H1 (cell line): ENCODE results near the gene TMEM97. TPM values are rescaled to one million over a fixed set of nuclear protein-coding genes. Genes with fewer than 3 reads are reported as not detected.

Source experiments
- ATF3 ChIP-seq: IDR thresholded peaks from 2 replicates; pipeline ENCODE4 v1.6.1; 2011; ENCODE audit warnings: low read depth, mild to moderate bottlenecking, low read length; ENCODE audit not compliant: insufficient read depth
- CBX8 ChIP-seq: fragments of 300-800, 300-1000 bp; sonication (generic); IDR thresholded peaks from 2 replicates; pipeline ENCODE4 v1.7.1; 2016; ENCODE audit warnings: low read depth, low read length, borderline replicate concordance
- CEBPB ChIP-seq: IDR thresholded peaks from 2 replicates; pipeline ENCODE4 v1.6.1; 2012; ENCODE audit warnings: low read depth, low read length
- CHD2 ChIP-seq: IDR thresholded peaks from 2 replicates; pipeline ENCODE4 v1.6.1; 2012; ENCODE audit warnings: low read length, improper control_type of control experiment
- CREB1 ChIP-seq: IDR thresholded peaks from 2 replicates; pipeline ENCODE4 v1.6.1; 2012; ENCODE audit warnings: inconsistent platforms
- CTCF ChIP-seq, 3 experiments: IDR thresholded peaks; 1 replicate in 2 of 3; 2 replicates in 1 of 3; pipeline versions ENCODE4 v1.5.1 to v1.6.1; 2011; ENCODE audit warnings: low read length in 3 of 3, mild to moderate bottlenecking in 3 of 3, inconsistent platforms in 2 of 3, low read depth in 1 of 3, moderate library complexity in 1 of 3; ENCODE audit not compliant: insufficient read depth in 1 of 3; ENCODE audit errors: control extremely low read depth in 1 of 3
- GABPA ChIP-seq: IDR thresholded peaks from 2 replicates; pipeline ENCODE4 v1.6.1; 2011; ENCODE audit warnings: mild to moderate bottlenecking, low read length, moderate library complexity, borderline replicate concordance; ENCODE audit not compliant: insufficient read depth
- KDM4A ChIP-seq: IDR thresholded peaks from one replicate; pipeline ENCODE4 v1.7.1; 2012; ENCODE audit warnings: low read depth, mild to moderate bottlenecking, moderate library complexity, low read length, inconsistent platforms; ENCODE audit not compliant: severe bottlenecking
- KDM5A ChIP-seq: fragments of 200-600 bp; IDR thresholded peaks from 2 replicates; pipeline ENCODE4 v1.7.1; 2012; ENCODE audit warnings: mild to moderate bottlenecking, low read length, inconsistent platforms, mixed read lengths
- MAX ChIP-seq: IDR thresholded peaks from 2 replicates; pipeline ENCODE4 v1.6.1; 2012; ENCODE audit warnings: inconsistent platforms
- RAD21 ChIP-seq, 2 experiments: IDR thresholded peaks in 1 of 2; conservative IDR thresholded peaks in 1 of 2; 2 replicates each; pipeline ENCODE4 v1.6.1; 2011; ENCODE audit warnings: low read depth in 2 of 2, low read length in 2 of 2, improper control_type of control experiment in 1 of 2, inconsistent platforms in 1 of 2, mild to moderate bottlenecking in 1 of 2, moderate library complexity in 1 of 2
- RBBP5 ChIP-seq: IDR thresholded peaks from 2 replicates; pipeline ENCODE4 v1.7.1; 2012; ENCODE audit warnings: low read depth, mild to moderate bottlenecking, inconsistent platforms, low read length, moderate library complexity, borderline replicate concordance
- SRF ChIP-seq: IDR thresholded peaks from 2 replicates; pipeline ENCODE4 v1.6.1; 2011; ENCODE audit warnings: mild to moderate bottlenecking, low read depth, low read length, moderate library complexity
- TAF1 ChIP-seq: IDR thresholded peaks from 2 replicates; pipeline ENCODE4 v1.6.1; 2011; ENCODE audit warnings: mild to moderate bottlenecking, low read depth, low read length
- TCF12 ChIP-seq: IDR thresholded peaks from 2 replicates; pipeline ENCODE4 v1.6.1; 2011; ENCODE audit warnings: low read depth, mild to moderate bottlenecking, low read length
- USF2 ChIP-seq: IDR thresholded peaks from 2 replicates; pipeline ENCODE4 v1.6.1; 2011; ENCODE audit warnings: low read length, improper control_type of control experiment
- polyA plus RNA-seq, 7 experiments: library from polyadenylated mRNA; depleted of rRNA in 3 of 7; stranded (reverse) in 5 of 7; unstranded in 2 of 7; fragments of >200 nt in 5 of 7; fragments of 200-250 nt in 2 of 7; gene quantifications; 1 replicate in 5 of 7; 2 replicates in 1 of 7; 4 replicates in 1 of 7; pipeline versions ENCODE4 v1.2.1 to v1.2.3, GENCODE V29; 2011 to 2013; ENCODE audit warnings: missing spikeins in 2 of 7, mixed read lengths in 2 of 7
- total RNA-seq: library from RNA; stranded (reverse); fragmentation: NEBNext Ultra II Directional; extraction: Animal tissue kit (Norgen Biotek cat#: 25700); gene quantifications from 2 replicates; pipeline ENCODE4 v1.2.1, GENCODE V29; 2021

TMEM97 gene
- total and polyA plus RNA-seq, 2 of the 8 experiments (the other 6 are each of a cell fraction or from before 2014, with no cell fraction given): 126 to 130 TPM

- TF ChIP-seq RAD21 (IDR thresholded peaks at IDR 0.05 in 1 of 2, conservative IDR thresholded peaks at IDR 0.05 in 1 of 2; ENCODE audit: low read depth in 2 of 2, low read length in 2 of 2): no peak
- no peak for TF ChIP-seq KDM5A
- peak; percentile 91 for TF ChIP-seq USF2
- TF ChIP-seq CHD2: no peak
- TF ChIP-seq RBBP5: no peak; the same call in 1 of the 2 replicates
- TF ChIP-seq CBX8: no peak
- TF ChIP-seq CTCF (IDR thresholded peaks at IDR 0.05; ENCODE audit: control extremely low read depth in 1 of 3, insufficient read depth in 1 of 3, low read depth in 1 of 3, low read length in 3 of 3): no peak
- no peak for TF ChIP-seq TCF12
- no peak; the same call in 1 of the 2 replicates for TF ChIP-seq MAX
- peak; percentile 49 for TF ChIP-seq KDM4A
- TF ChIP-seq ATF3: peak; percentile 66; the same call in 1 of the 2 replicates
- no peak for TF ChIP-seq SRF
- peak; percentile 26; the same call in 1 of the 2 replicates for TF ChIP-seq CREB1
- TF ChIP-seq GABPA: 0 out of 2 replicates have a peak, but pooled peaks have one; percentile 28
- TF ChIP-seq CEBPB: no peak
- peak; percentile 27; the same call in 1 of the 2 replicates for TF ChIP-seq TAF1
Measured at GRCh38 chr17:28371245-28372202, 52.5 kb downstream of the TMEM97 start, which contains the start of gene SARM1 (continued).
